Activated B cell treated with CpG ODN at 0.5 μM for 24 hours (primary cell): ENCODE results near the gene LAMC3. TPM values are rescaled to one million over a fixed set of nuclear protein-coding genes. Genes with fewer than 3 reads are reported as not detected.

Experiments used
- ATAC-seq: fragments of 200-7000 bp; cut with Tn5 transposase; one replicate; pipeline ENCODE4 v1.10.0; 2021; ENCODE audit warnings: low read depth, mild to moderate bottlenecking, moderate library complexity
- CTCF ChIA-PET: fragments of 350-600 bp; sonication (Branson Sonifier 250); formaldehyde crosslinking; loops from one replicate; lab custom pipeline; 2021; ENCODE audit warnings: antibody characterized with exemption; lab: Charles Lee
- POLR2A ChIA-PET: fragments of 350-600 bp; sonication (Branson Sonifier 250); formaldehyde crosslinking; loops from one replicate; lab custom pipeline; 2021; ENCODE audit warnings: antibody characterized with exemption; lab: Charles Lee
- DNase-seq: peaks from one replicate; pipeline ENCODE4 v3.0.0; 2022
- H3K27ac Mint-ChIP-seq: one replicate; pipeline ENCODE4 v1.8.0; 2020; ENCODE audit warnings: mixed read lengths
- H3K27me3 Mint-ChIP-seq: one replicate; pipeline ENCODE4 v1.8.0; 2021; ENCODE audit warnings: mixed read lengths
- H3K36me3 Mint-ChIP-seq: one replicate; pipeline ENCODE4 v1.8.0; 2021; ENCODE audit warnings: low read depth, mixed read lengths
- H3K4me1 Mint-ChIP-seq: one replicate; pipeline ENCODE4 v1.8.0; 2021; ENCODE audit warnings: mixed read lengths
- H3K4me3 Mint-ChIP-seq: one replicate; pipeline ENCODE4 v1.8.0; 2020; ENCODE audit warnings: mild to moderate bottlenecking, mixed read lengths
- H3K9me3 Mint-ChIP-seq: one replicate; pipeline ENCODE4 v1.8.0; 2020; ENCODE audit warnings: mixed read lengths
- intact Hi-C: fragments of 100-400 bp; cut with micrococcal nuclease; formaldehyde crosslinking; loops from one replicate; pipeline ENCODE4 v1.15.1; 2024
- total RNA-seq: library from RNA; stranded (reverse); gene quantifications from 2 replicates; pipeline ENCODE4 v1.2.3, GENCODE V29; 2022
- TF ChIP-seq, protein P1 (sequence below): fragments of 200-600 bp; IDR thresholded peaks from one replicate; pipeline ENCODE4 v1.8.0; 2022; ENCODE audit warnings: antibody characterized with exemption, mild to moderate bottlenecking

LAMC3 gene
- total RNA-seq, 1 donor from 2014 or later: not detected

DNA sequence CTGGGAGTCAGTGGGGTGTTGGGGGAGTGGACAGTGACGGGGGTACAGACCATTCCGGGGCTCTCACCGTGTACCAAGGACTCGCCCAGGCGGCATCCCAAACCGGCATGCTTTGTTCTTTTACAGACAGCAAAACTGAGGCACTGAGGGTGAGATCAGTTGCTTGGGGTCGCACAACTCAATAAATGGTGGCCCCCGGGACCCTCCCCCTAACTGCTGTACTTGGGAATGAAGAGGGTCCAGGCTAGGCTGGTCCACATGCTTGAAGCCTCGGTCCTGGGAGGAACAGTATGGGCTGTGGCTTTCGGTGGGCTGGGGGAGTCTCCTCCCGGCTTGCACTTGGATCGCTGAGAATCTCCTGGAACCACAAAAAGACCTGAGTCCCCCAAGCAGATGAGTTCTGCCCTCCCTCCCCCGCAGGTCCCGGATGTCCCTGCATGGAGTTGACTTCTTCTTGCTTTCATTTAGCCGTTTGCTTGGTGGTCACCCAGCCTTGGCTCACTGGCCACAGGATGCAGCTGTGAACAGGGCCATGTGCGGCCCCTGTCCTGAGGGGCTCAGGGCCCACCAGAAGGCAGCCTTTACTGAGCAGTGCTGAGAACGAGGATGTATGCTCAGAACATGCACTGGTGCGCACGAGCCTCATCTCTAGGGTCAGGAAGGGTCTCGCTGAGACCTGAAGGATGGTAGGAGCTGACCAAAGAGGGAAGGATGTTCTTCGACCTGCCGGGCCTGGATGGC, 4.2 kb downstream of the LAMC3 start:
- TF ChIP-seq, protein P1, sequence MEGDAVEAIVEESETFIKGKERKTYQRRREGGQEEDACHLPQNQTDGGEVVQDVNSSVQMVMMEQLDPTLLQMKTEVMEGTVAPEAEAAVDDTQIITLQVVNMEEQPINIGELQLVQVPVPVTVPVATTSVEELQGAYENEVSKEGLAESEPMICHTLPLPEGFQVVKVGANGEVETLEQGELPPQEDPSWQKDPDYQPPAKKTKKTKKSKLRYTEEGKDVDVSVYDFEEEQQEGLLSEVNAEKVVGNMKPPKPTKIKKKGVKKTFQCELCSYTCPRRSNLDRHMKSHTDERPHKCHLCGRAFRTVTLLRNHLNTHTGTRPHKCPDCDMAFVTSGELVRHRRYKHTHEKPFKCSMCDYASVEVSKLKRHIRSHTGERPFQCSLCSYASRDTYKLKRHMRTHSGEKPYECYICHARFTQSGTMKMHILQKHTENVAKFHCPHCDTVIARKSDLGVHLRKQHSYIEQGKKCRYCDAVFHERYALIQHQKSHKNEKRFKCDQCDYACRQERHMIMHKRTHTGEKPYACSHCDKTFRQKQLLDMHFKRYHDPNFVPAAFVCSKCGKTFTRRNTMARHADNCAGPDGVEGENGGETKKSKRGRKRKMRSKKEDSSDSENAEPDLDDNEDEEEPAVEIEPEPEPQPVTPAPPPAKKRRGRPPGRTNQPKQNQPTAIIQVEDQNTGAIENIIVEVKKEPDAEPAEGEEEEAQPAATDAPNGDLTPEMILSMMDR: no peak
- Mint-ChIP-seq H3K9me3 (no peaks in the 10 kb centered on the region), H3K4me3 (no peak overlapping the region), H3K36me3 (no peaks in the 10 kb centered on the region), H3K27ac (no peak overlapping the region), H3K27me3 (peaks cover 30% of the 10 kb centered on the region), H3K4me1 (peaks cover 5% of the 10 kb centered on the region)
- CTCF ChIA-PET: no interaction called here
- intact Hi-C loops: no loop called here
- POLR2A ChIA-PET: no interaction called here
- DNase-seq (no peak), ATAC-seq (no peak)

DNA sequence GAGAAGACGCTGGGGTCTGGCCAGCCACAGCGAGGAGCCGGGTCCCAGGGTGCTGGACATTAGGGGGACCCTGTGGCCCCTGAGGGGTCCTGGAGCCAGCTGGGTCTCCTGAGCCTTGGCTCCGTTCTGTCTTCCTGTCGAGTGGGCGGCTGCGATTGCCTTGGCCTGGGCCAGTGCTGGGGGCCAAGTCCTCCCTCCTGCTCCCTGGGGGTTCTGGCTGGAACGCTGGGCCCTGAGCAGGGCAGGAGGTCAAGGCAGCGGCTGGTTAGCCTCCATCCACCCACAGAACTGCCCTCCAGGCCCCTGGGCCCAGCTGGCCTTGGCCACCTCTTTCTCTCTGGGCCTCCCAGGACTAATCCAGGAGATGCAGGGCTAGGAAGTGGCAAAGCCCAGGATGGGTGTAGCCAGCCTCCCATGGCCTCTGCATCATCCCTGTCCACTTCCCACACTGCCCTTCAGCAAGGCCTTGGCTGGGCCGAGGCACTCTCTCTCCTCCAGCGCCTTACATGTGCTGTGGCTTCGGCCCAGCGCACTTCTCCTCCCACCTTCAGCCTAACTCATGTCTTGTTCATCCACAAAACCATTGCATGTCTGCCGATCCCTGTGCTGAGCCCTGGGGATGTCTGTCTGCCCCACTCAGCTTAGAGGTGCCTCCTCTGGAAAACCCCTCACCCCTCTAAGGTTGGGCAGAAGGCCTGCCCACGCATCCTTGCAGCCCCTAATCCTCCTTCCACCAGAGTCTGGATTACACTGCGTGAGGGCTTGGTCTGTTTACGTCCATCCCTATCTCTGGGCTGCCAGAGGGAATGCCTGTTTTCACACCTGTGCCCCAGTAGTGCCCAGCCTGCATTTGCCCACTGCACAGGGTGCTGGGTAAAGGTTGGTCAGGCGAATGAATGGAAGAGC, 5.0 kb downstream of the LAMC3 start:
- ATAC-seq: no peak
- Mint-ChIP-seq H3K4me3 (no peak overlapping the region), H3K27ac (no peak overlapping the region), H3K36me3 (no peaks in the 10 kb centered on the region), H3K4me1 (peaks cover 2% of the 10 kb centered on the region), H3K27me3 (peaks cover 30% of the 10 kb centered on the region), H3K9me3 (no peaks in the 10 kb centered on the region)
- TF ChIP-seq, protein P1: no peak
- ChIA-PET CTCF (interaction anchor here (1.4 kb wide), 1 partner anchor 32 kb away, joined by 5 read pairs; no protein-coding TSS in a partner anchor), POLR2A (no interaction called here)
- DNase-seq: no peak
- intact Hi-C loops: no loop called here

DNA sequence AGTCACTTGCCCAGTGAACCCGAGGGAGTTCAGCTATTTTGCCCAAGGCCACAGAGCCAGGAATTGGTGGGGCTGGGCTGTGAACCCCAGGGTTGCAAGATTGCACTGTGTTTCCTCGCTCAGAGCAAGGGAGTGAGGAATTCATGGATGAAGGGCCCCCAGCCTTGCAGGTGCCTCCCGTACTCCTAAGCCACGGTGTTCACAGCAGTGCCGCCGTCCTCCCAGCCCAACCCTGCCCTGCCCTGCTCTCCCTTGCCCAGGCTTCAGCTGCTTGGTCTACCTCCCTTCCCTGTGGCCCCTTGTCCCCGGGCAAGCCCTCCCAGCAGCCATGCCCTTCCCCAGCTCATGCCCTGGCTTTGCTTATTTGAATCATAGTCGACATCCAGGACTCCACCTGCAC, 6.1 kb downstream of the LAMC3 start:
- ChIA-PET POLR2A (no interaction called here), CTCF (interaction anchor here (1.4 kb wide), 1 partner anchor 31 kb away, joined by 5 read pairs; no protein-coding TSS in a partner anchor)
- Mint-ChIP-seq H3K27me3 (peaks cover 24% of the 10 kb centered on the region), H3K9me3 (no peaks in the 10 kb centered on the region), H3K4me3 (no peak overlapping the region), H3K4me1 (no peaks in the 10 kb centered on the region), H3K27ac (no peak overlapping the region), H3K36me3 (no peaks in the 10 kb centered on the region)
- intact Hi-C loops: no loop called here
- DNase-seq: no peak
- ATAC-seq: no peak
- TF ChIP-seq, protein P1: no peak

- CTCF ChIA-PET: interaction anchor here (1.2 kb wide), 1 partner anchor 31 kb away, joined by 4 read pairs; no protein-coding TSS in a partner anchor
- DNase-seq: no peak
- intact Hi-C loops: no loop called here
Measured at GRCh38 chr9:131015876-131016397, 7.0 kb downstream of the LAMC3 start.

More at GRCh38 chr9:131015876-131016397, 7.0 kb downstream of the LAMC3 start:
- no peaks in the 10 kb centered on the region for H3K9me3 Mint-ChIP-seq
- H3K4me3 Mint-ChIP-seq: no peak overlapping the region
- H3K36me3 Mint-ChIP-seq: no peaks in the 10 kb centered on the region
- no peak overlapping the region for H3K27ac Mint-ChIP-seq
- no peaks in the 10 kb centered on the region for H3K4me1 Mint-ChIP-seq
- TF ChIP-seq, protein P1: no peak
- no peak for ATAC-seq
- POLR2A ChIA-PET: no interaction called here
- H3K27me3 Mint-ChIP-seq: peaks cover 17% of the 10 kb centered on the region
